ENCODE data around the gene GATB. TPM values are rescaled to one million over a fixed set of nuclear protein-coding genes. Genes with fewer than 3 reads are reported as not detected.

The GATB gene
- total RNA-seq, 1 donor, result 17.2 TPM

GRCh38 chr4:151717909-151718628 lies 42.7 kb downstream of the GATB start:
- H3K4me3 ChIP-seq (ENCODE audit: low read depth, low read length), result no peak overlapping the region
- no peak for TF ChIP-seq CTCF (IDR thresholded peaks at IDR 0.05; ENCODE audit: insufficient read depth, low read length)
- DNase-seq (ENCODE audit: low read depth), result peak; percentile 13

GRCh38 chr4:151717314-151717713 lies 43.5 kb downstream of the GATB start:
- no peak for TF ChIP-seq CTCF (IDR thresholded peaks at IDR 0.05; ENCODE audit: insufficient read depth, low read length)
- H3K4me3 ChIP-seq (ENCODE audit: low read depth, low read length), result no peak overlapping the region
- DNase-seq (ENCODE audit: low read depth), result no peak

GRCh38 chr4:151716324-151716723 lies 44.5 kb downstream of the GATB start:
- TF ChIP-seq CTCF (IDR thresholded peaks at IDR 0.05; ENCODE audit: insufficient read depth, low read length), result no peak
- H3K4me3 ChIP-seq (ENCODE audit: low read depth, low read length), result no peak overlapping the region
- DNase-seq (ENCODE audit: low read depth), result no peak

- no peak overlapping the region for H3K4me3 ChIP-seq (ENCODE audit: low read depth, low read length)
- TF ChIP-seq CTCF (IDR thresholded peaks at IDR 0.05; ENCODE audit: insufficient read depth, low read length), result no peak
- DNase-seq (ENCODE audit: low read depth), result no peak
Measured at GRCh38 chr4:151715881-151716280, 44.9 kb downstream of the GATB start.

GRCh38 chr4:151712777-151713176 lies 48.0 kb downstream of the GATB start:
- H3K4me3 ChIP-seq (ENCODE audit: low read depth, low read length), result no peak overlapping the region
- no peak for TF ChIP-seq CTCF (IDR thresholded peaks at IDR 0.05; ENCODE audit: insufficient read depth, low read length)
- no peak for DNase-seq (ENCODE audit: low read depth)

- H3K4me3 ChIP-seq (ENCODE audit: low read depth, low read length), result no peak overlapping the region
- no peak for TF ChIP-seq CTCF (IDR thresholded peaks at IDR 0.05; ENCODE audit: insufficient read depth, low read length)
- no peak for DNase-seq (ENCODE audit: low read depth)
Measured at GRCh38 chr4:151711646-151712045, 49.2 kb downstream of the GATB start.

GRCh38 chr4:151709587-151709986 lies 51.2 kb downstream of the GATB start:
- TF ChIP-seq CTCF (IDR thresholded peaks at IDR 0.05; ENCODE audit: insufficient read depth, low read length), result no peak
- H3K4me3 ChIP-seq (ENCODE audit: low read depth, low read length), result no peak overlapping the region
- no peak for DNase-seq (ENCODE audit: low read depth)

Data from fibroblast of the aortic adventitia (primary cell).